GM04503 (cell line): ENCODE data around the gene NR2C2.
"Not testable (repeated sequence)": the region's sequence is repeated elsewhere in the genome, so short reads cannot be mapped to it uniquely, and the experiment has no call there.

Experiments used
- DNase-seq: peaks from one replicate; pipeline ENCODE4 v3.0.0-alpha.2; 2012; ENCODE audit warnings: low read depth

The NR2C2 gene

DNA sequence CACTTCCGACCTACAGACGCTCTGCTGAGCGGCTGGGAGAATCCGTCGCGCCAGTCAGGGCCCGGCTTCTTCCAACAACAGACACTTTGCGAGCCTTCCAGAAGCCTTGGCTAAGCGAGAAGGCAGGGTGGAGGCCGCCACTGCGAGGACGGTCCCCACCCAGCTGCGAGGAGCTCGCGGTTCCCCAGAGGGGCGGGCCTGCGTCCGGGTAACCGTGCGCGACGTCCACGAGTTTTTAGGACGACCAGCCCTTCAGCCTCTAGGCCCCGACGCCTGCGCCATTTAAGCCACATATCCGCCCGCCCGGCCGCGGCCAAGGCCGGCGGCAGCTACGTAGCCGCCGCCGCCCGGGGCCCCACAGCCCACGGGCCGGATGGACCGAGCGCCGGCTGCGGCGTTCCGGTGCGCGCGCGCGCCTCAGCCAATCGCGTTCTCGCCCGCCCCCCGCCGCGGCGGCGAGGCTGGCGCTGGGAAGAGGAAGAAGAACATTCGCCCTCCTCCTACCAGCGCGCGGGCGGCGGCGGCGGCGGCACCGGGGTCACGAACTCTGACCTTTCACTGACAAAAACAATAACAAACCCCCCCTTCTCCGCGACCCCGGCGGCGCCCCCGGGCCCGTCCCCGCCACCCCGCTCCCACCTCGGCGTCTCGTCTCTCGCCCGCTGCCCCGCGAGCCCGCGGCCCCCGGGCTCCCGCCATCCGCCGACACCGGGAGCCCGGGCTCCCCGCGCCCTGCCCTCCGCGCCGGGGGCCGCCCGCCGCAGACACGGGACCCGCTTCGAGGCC lies at the start of gene NR2C2:
TSS of gene NR2C2 (plus strand) at position 484 of the 786 bp plus-strand sequence. CDS start 56,332 bp downstream, outside the sequence.
- no peak for DNase-seq

DNA sequence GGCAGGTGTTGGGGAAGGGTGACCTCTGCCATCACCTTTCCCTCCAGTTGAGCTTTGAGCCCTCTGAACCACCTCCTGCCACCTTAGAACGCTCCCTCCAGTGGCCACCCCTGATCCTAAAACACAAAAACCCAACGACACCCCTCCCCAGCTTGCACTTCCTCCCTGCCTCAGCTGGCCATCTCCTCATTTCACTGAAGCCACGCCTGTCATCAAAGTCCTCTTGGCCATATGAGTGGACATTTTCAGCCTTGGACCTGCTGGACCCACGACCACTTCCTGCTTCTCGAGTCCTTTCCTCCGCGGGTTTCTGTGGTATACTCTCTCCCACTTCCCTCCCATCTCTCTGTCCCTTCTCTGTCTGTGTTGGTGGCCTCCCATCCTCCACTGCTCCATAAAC lies 48.5 kb upstream of the NR2C2 start:
- no peak for DNase-seq

DNA sequence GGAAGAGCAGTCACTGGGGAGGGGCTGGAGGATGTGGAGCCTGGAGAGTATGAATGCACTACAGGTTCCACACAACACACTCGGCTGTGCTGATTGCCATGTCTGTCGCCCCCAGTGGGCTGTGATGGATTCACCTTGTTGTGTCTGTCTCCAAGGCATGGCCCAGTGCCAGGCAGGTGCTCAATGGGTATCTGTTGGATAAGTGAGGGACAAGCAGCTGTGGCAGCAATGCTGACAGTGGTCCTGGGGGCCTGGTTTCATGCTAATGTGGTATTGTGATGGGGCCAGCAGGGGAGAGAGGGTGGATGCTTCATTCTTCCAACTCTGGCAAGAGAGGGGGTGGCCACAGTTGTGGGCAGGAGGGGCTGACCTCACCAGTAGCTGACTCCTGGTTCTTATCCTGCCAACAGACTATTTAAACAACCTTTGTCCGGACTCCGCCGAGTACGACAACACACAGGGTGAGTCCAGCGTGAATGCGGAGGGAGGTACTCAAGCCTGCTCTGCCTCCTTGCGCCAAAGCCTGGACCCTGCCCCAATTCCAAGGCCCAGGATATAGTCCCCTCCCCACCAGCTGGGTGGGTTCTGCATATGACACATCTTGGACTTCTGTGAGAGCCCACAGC lies 47.3 kb upstream of the NR2C2 start:
- no peak for DNase-seq

DNA sequence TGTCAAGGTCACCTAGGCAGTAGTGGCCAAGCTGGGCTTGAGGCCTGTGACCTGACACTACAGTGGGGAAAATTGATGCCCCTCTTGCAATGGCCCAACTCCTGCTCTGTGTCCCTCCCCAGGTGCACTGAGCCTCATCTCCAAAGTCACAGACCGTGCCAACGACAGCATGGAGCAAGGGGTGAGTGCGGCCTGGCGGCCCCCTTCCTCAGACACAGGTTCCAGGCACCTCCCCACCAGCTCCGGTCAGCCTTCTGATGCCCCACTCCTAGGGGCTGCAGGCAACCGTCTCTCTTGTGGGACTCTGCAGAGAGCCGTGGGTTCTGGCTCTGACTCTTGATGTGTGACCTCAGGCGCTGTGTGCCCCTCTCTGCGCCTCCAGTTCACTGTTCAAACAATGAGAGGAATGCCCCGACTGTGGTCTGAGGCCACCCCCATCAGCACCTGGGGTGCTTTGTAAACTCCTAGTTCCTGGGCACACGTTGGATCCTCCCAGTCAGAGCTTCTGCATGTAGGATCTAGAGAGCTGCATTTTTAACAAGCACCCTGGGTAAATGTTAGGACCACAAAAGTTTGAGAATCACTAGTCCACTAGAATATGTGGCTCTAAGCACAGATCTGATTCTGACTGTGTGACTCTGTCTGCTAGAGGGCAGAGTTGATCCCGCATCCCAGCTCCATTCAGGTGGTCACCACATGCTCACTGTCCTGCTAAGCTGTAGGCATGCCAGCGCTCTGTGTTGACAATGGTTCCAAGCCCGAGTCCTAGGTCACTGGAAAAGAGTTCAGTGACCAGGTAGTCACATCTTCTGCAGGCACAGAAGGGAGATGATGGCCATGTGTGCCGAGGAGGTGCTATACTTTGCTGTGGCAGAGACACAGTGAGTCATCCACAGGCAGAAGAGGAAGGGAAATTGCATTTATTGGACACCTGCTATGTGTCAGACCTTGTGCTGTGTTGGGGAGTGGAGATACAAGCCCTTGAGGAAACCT lies 46.2 kb upstream of the NR2C2 start:
- DNase-seq: no peak

DNA sequence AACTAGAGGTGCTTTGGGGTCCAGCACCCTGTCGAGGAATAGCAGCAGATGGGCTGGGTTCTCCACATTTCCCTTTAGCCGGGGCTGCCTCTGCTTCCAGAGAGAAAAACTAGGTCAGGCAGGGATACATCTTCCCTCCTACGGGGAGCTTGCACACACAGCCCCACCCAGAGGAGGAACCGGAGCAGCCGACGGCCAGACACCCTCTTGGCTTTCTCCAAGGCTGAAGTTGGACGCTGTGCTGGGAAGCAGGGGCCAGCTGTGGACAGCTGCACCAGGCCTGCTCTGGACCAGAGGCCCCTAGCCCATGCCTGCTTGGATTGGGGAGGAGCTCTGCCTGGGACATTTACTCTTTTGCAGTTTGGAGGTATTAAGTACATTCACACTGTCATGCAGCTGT lies 44.7 kb upstream of the NR2C2 start:
- DNase-seq: no peak

DNA sequence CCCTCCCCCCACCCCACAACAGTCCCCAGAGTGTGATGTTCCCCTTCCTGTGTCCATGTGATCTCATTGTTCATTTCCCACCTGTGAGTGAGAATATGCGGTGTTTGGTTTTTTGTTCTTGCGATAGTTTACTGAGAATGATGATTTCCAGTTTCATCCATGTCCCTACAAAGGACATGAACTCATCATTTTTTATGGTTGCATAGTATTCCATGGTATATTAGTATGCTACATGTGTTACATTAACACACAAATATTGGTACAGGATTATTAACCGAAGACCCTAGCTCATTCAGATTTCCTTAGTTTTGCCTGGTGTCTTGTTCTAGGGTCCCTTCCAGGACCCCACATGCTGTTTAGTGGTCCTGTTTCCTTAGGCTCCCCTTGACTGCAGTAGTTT lies 43.9 kb upstream of the NR2C2 start:
- not testable (repeated sequence) for DNase-seq

DNA sequence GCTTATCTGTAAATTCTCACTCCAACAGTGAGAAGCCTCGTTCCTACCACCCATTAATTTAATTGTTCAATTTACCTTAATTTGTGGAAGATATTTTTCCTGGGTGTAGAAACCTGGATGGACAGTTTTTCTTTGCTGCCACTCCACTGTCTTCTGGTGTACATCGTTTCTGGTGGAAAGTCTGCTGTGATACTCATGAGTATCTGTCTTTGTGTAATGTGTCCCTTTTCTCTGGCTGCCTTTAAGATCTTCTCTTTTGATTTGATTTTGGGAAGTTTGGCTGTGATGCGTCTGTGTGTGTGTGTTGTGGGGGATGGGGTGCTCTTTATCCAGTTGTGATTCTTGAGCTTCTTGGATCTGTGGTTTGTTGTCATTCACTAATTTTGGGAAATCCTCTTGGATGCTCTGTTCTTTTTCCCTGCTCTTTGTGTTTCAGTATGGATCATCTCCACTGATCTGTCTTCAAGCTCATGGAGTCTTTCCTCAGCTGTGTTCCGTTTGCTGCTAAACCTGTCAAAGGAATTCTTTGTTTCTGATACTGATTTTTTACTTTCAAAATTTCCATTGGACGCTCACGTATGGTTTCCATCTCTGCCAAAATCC lies 42.2 kb upstream of the NR2C2 start:
- DNase-seq: no peak

DNA sequence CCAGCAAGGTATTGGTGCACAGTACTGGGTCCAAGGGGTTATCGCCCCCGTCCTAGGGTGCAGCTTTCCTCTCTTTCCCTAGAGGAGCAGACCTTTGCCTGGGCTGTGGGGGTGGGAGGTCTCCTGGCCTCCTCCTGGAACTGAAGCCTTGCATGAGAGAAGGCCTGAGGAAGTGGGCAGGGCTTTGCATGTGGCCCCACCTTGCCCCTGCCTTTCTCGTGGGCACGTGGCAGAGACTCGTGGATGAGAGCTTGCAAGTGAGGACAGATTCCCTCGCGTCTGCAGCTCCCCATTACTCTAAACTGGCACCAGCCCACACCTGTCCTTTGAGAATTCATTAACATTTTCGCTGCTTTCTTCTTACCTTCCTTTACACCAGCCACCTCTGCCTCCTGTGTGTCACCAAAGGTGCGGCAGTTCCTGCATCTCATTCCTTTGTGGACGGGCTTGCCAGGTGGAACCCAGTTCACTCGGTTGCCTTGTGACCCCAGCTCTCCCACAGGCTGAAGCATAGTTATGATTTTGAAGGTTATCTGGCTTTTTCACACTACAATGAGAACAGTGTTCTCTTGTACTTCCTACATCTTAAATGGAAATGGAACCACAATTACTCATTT lies 40.9 kb upstream of the NR2C2 start:
- DNase-seq: no peak

DNA sequence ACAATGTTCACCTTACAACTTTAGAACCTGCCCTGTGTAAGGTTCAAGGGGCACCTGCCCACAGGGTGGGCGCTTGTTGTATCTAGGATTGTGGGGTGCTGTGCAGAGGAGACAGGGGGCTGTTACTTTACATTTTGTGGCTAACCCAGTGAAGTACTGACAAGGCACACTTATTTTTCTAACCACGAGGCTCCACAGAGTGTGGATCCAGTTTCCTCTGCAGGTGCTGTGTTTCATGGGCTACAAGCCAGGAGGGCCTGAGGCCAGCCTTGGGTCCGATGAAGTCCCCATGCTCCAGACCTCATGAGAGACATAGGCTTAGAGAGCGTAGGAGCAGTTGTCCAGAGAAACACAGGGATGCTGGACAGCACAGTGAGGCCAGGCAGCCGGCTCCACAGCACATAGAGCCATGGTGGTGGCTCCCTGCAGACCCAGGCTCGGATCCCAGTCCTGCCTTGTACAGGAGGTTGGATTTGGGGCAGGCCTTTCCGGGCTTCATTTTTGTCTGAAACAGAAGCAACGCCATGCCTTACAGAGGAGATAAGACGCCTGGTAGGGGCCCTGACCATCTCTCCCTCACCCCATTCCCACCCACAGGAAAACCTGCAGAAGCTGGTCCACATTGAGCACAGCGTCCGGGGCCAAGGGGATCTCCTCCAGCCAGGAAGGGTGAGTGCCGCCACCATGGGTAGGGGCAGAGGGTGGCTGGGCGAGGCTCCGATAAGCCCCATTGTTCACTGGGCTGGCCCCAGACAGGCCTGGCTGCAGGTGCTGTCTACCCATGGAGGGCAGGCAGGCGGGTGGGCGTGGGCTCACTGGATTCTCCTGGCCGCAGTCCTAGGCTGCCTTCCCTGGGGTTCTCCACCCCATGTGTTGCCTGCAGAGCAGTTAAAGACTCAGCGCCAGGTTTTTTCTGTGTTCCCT lies 40.1 kb upstream of the NR2C2 start:
- DNase-seq: no peak

DNA sequence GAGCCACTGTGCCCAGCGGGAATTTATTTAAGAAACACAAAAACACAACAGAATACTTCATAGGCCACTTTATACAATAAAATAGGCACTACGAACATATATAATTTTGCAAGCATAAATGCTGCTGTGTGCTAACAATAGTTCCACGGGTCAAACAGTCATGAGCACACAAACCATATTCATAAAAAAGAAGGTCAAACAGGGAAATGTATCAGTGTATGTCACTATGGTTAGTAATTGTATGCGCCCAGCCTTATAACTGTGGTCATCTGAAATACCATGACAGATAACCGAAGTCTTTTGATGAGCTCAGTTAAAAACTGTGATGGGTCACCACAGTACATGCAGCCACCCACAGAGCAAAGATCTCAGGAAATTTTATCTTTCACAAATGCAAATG lies 38.1 kb upstream of the NR2C2 start:
- DNase-seq: no peak

DNA sequence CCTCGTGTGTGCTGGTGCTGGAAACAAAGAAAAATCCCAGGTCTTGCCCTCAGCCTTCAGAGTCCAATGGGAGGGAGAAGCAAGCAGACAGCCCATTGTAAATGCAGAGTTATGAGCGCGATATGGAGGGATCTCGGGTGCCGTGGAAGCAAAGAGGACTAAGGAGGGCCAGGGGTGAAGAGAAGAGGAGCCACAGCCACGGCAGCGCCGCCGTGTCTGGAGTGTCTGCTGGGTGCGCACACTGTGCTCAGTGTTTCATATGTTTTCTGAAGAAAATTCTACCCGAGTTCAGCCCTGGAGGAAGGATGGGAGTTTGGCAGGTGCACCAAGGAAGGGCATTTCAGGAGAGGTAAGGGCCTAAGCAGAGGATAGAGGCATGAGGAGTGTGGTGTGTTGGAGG lies 35.7 kb upstream of the NR2C2 start:
- no peak for DNase-seq

DNA sequence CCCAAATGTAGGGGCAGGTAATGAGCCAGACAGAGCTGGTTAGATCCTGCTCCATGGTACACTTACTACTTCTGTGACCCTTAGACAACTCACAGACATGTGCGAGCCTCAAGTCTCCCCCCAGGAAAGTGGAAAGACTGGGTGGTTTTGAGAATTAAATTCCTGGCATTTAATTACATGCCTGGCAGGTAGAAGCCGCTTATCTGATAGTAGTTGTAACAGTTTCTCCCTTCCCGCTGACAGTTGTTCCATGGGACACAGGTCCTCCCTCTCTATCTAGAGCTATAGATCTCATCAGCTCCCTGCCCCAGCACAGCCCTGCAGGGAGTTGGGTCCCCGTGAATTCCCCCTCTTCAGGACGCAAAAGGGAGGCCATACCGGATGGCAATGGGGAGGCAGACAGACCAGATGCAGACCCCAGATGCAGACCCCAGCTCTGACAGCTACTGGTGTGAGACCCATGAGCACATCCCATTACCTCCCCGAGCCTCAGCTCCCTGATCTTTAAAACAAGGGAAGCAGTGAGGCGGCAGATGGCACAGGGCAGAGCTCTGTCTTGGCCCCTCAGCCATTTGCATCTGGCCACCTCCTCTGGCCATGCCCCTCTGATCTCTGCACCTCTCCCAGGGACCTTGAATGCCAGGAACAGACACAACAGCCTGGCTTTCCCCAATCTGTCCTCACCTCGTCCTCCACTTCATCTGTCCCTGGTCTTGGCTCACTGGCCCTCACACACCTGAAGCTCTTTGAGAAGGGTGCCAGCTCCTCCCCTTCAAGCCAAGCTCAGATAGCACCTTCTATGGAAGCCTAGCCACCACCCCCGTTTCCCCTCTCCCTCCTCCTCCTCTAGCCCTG lies 34.1 kb upstream of the NR2C2 start:
- DNase-seq: no peak

DNA sequence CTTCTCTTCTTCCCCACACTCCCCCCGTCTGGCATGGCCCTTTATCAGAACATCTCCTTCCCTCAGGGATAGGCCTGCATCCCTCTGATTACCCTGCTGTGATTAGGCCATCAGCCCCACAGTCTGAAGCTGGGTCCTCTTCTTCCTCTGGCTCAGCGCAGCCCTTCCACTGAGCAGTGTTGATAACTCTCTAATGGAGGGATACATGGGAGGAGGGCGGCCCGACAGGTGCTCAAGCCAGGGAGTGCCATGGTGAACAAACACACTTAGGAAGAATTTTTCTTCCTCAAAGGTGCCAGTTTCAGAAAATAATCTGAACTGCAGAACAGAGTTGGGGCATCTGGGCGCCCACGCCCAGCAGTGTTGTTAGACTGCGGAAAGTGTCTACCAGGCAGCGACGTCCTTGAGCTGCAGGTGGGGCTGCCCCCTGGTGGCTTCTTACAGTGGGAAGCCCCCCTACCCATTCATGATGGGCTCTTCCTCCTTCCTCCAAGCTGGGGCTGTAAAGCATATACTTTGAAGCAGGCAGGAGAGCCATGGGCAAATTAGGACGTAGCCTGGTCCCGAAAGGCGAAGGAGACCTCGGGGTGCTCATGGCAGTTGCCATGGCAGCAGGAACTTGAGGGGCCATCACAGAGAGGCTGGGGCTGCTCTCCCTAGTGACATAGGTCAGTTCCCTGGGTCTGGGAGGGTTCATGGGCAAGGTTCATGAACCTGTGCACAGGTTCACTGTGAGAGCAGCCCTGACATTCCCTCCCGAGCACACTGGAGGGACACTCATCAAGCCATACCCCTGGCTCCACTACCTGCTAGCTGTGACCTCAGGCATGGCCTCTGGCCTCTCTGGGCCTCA lies 33.2 kb upstream of the NR2C2 start:
- DNase-seq: no peak

DNA sequence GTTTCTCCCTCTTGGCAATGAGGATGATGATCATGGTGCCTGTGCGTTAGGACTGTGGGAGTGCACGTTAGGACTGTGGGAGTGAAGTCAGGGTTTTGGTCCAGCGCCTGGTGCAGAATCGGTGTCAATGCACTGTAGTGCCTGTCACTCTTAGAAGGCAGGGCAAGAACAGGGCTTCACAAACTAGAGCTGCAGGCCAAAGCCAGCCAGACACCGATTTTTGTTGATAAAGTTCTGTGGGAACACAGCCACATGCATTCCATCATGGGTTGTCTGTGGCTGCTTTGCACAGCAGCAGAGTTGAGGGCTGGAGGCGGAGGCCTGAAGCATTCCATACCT lies 32.6 kb upstream of the NR2C2 start:
- no peak for DNase-seq

DNA sequence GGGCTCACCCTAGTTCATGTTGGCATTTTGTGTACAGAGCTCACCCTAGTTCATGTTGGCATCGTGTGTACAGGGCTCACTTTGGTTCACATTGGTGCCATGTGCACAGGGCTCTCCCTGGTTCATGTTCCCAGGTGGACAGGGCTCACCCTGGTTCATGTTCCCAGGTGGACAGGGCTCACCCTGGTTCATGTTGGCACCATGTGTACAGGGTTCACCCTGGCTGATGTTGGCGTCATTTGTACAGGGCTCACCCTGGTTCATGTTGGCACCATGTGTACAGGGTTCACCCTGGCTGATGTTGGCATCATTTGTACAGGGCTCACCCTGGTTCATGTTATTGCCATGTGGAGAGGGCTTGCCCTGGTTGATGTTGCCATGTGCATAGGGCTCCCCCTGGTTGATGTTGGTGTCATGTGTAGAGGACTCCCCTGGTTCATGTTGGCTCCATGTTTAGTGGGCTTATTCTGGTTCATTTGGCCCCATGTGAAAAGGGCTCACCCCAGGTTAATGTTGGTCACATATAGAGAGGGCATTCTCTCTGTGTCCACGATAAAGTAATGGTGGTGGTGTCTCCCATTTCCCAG lies 31.7 kb upstream of the NR2C2 start:
- no peak for DNase-seq

DNA sequence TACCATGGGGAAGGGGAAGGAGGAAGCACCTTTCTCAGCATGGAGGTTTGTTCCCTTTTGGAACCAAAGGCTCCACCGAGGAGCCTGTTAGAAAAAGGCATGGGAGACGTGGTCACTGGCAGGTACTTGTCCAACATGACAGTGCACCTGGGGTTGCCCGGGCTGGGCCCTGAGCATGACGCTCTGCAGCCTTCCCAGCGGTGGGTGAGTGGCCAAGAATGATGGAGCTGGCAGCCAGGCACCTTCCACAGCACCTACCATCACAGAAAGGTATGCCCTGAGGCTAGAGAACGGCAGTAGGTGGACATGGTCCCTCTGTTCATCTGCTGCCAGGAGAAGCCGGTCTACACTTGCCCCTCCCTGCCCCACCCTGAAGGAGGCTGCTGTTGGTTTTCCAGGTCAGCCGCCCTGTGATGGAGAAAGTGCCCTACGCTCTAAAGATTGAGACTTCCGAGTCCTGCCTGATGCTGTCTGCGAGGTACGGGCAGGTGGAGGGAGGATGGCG lies 29.0 kb upstream of the NR2C2 start:
- DNase-seq: no peak

DNA sequence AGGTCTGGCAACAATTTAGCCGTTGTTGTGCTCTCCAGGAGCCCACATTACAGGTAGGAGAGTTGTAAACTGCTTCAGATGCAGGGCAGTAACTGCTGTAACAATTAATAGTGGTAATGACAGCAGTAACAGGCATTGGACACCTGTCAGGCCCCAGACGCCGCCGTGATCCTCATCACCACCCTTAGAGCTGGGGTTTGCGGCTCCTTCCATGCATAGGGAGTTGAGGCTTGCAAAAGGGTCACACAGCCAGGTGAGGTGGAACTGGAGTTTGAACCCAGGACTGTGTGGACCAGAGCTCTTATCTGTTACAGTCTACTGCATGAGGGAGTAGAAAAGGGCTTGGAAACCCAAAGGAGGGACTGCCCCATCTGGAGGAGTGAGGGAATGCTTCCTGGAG lies 26.8 kb upstream of the NR2C2 start:
- DNase-seq: no peak

DNA sequence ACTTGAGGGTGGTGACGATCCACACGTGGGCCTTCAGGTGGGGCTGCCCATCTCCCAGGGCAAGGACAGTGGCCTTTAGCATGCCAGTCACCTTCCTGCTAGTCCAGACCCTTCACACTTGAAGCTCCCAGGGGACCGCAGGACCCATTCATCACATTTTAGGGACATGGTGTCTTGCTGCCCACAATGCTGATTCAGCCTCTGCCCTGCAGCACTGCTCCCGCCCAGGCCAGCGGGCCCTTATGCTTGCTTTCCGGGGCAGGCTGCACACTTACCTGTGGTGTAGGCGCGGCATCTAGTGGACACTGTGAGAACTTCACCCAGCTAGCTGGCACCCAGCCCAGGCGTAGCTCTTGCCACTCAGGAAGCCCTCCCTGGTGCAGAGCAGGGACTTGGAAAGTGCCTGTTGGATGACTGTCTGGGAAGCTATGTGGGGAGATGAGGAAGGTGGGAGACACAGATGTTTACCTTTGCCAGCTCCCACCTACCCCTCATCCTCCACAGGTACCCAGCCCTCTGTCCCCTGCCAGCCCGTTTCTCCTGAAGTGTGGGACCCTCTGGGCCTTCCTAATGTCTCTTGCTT lies 26.3 kb upstream of the NR2C2 start:
- peak; percentile 28 for DNase-seq
